Breast epithelium (tissue), 3 donors: ENCODE results near the gene HOXA6.

Experiments
- POLR2A ChIP-seq: fragments of 450-650 bp; IDR thresholded peaks from one replicate; pipeline ENCODE4 v1.6.1; 2016; ENCODE audit warnings: antibody characterized with exemption, mild to moderate bottlenecking, moderate library complexity
- POLR2AphosphoS5 ChIP-seq, 3 donors: sonication (generic); formaldehyde crosslinking; IDR thresholded peaks; one replicate each; pipeline ENCODE4 v1.6.1; 2017; ENCODE audit warnings: antibody characterized with exemption in 3 of 3
- TF ChIP-seq, protein P1 (sequence below), 3 donors: fragments of 450-650 bp; IDR thresholded peaks; one replicate each; pipeline ENCODE4 v1.5.1; 2016 to 2017; ENCODE audit warnings: antibody characterized with exemption in 3 of 3, mild to moderate bottlenecking in 3 of 3, moderate library complexity in 3 of 3

DNA sequence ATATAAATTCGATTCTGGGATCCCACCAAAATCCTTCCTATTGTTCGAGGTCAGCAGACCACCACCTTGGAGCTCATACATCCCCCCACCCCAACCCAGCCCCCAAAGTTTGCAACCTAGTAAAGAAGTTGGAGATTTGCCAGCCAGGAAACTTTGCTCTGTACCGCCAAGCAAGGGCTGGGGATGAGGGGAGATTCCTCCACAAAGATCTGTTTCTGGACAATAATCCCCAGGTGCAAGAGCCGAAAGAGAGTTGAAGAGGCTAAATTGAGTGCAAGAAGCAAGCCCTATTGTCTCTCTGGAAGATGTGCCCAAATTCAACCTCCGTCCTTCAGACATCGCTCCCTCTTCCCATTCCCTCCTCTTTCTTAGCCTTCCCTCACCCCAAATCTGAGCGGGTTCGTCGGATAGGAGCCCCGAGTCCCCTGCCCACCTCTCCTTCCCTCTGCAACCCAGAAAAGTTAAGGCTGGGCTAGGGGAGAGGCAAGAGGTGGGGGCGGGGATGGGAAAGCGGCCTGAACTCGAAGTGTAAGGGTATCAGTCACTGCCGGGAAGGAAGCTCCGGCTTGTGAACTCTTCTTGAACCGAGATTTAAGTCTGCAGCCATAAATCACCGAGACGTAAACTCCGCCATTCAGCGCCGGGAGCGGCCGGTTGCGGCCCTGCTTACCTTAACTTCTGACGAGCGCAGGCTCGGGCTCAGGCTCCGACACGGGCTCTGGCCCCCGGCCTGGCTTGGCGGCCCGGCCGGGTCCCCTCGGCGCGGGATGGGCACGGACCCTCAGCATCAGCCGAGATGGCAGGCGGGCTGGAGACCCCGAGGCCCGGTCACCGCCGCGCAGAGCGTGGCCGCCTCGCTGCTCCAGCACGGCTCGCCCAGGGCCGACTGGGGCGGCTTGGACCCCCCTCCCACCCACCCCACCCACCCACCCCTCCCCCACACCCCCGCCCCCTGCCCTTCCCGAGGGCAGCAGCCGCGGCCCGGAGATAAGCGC is 34.3 kb downstream of the HOXA6 start:
- TF ChIP-seq, protein P1, sequence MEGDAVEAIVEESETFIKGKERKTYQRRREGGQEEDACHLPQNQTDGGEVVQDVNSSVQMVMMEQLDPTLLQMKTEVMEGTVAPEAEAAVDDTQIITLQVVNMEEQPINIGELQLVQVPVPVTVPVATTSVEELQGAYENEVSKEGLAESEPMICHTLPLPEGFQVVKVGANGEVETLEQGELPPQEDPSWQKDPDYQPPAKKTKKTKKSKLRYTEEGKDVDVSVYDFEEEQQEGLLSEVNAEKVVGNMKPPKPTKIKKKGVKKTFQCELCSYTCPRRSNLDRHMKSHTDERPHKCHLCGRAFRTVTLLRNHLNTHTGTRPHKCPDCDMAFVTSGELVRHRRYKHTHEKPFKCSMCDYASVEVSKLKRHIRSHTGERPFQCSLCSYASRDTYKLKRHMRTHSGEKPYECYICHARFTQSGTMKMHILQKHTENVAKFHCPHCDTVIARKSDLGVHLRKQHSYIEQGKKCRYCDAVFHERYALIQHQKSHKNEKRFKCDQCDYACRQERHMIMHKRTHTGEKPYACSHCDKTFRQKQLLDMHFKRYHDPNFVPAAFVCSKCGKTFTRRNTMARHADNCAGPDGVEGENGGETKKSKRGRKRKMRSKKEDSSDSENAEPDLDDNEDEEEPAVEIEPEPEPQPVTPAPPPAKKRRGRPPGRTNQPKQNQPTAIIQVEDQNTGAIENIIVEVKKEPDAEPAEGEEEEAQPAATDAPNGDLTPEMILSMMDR (IDR thresholded peaks at IDR 0.05): no peak
- TF ChIP-seq POLR2AphosphoS5 (IDR thresholded peaks at IDR 0.05) (peak; percentile 40 to 57 (median 48)), POLR2A (no peak)
